ENCODE results near the gene GLP2R. TPM values are rescaled to one million over a fixed set of nuclear protein-coding genes. Genes with fewer than 3 reads are reported as not detected.

The GLP2R gene
- total and polyA plus RNA-seq, 10 of the 15 experiments (the other 5 are each of a cell fraction or from before 2014, with no cell fraction given): not detected

- TF ChIP-seq CTCF (IDR thresholded peaks at IDR 0.05 in 2 of 3, conservative IDR thresholded peaks at IDR 0.05 in 1 of 3; ENCODE audit: control insufficient read depth in 2 of 3, extremely low read depth in 1 of 3, insufficient read depth in 1 of 3, low read depth in 3 of 3, low read length in 3 of 3) (no peak), KDM1A (IDR thresholded peaks at IDR 0.05; ENCODE audit: borderline replicate concordance) (no peak), JUND (IDR thresholded peaks at IDR 0.05; ENCODE audit: low read depth, low read length) (no peak), NFIC (IDR thresholded peaks at IDR 0.05; ENCODE audit: low read depth, low read length) (no peak), IRF4 (IDR thresholded peaks at IDR 0.05; ENCODE audit: low read depth, low read length) (no peak), SP1 (IDR thresholded peaks at IDR 0.05; ENCODE audit: low read depth, low read length) (no peak)
Observed at GRCh38 chr17:9829343-9829742, 3.6 kb downstream of the GLP2R start (continued).

GRCh38 chr17:9830711-9831110 is 5.0 kb downstream of the GLP2R start:
- peaks cover 0 to 2% of the 10 kb centered on the region in 2 experiments; a peak in 1 of 4 replicates for H3K27me3 ChIP-seq (replicated peaks in 1 of 2; ENCODE audit: control insufficient read depth in 2 of 2, insufficient read depth in 2 of 2, low read length in 1 of 2)
- no peak overlapping the region for H3K27ac ChIP-seq (ENCODE audit: control insufficient read depth, insufficient read depth)
- POLR2A ChIA-PET: no interaction called here
- intact Hi-C loops (cut with micrococcal nuclease; ENCODE audit: unreplicated experiment) (no loop called here), in situ Hi-C loops (cut with MboI) (loop anchor here (10.0 kb wide), 1 partner anchor 64 kb away; no protein-coding TSS in a partner anchor)
- no peak for ATAC-seq
- DNase-seq (ENCODE audit: low read depth, low spot score): no peak
- no peak overlapping the region for H2AFZ ChIP-seq (ENCODE audit: control insufficient read depth, low read depth, low read length)
- no TSS peak for BruUV-seq (replicated peaks)
- H3K4me3 ChIP-seq: no peak overlapping the region
- no peaks in the 10 kb centered on the region for H4K20me1 ChIP-seq (ENCODE audit: control insufficient read depth, insufficient read depth)
- TF ChIP-seq YY1 (IDR thresholded peaks at IDR 0.05; ENCODE audit: low read depth, low read length): no peak
- TF ChIP-seq ATF2 (IDR thresholded peaks at IDR 0.05; ENCODE audit: low read length): no peak
- no peak for TF ChIP-seq SREBF1 (IDR thresholded peaks at IDR 0.05; ENCODE audit: low read length)
- TF ChIP-seq POLR2A (IDR thresholded peaks at IDR 0.05; ENCODE audit: low read depth, low read length): no peak
- H3K79me2 ChIP-seq (ENCODE audit: control insufficient read depth, insufficient read depth, low read length): no peaks in the 10 kb centered on the region
- H3K9ac ChIP-seq (ENCODE audit: control insufficient read depth, insufficient read depth, low read length): no peak overlapping the region
- no peak overlapping the region for H3K4me2 ChIP-seq (ENCODE audit: control insufficient read depth, insufficient read depth)
- H3K4me1 ChIP-seq (ENCODE audit: control insufficient read depth, insufficient read depth, low read length): no peaks in the 10 kb centered on the region
- no peak for FAIRE-seq
- SMC1A ChIA-PET (ENCODE audit: uncharacterized antibody, unreplicated experiment): no interaction called here
- WGBS (ENCODE audit: insufficient coverage, insufficient replicate concordance, low lambda C conversion rate, missing lambda C conversion rate): 28% methylated on average over 2 of the region's 2 CpGs
- no peaks in the 10 kb centered on the region for H3K9me3 ChIP-seq (replicated peaks; ENCODE audit: control insufficient read depth, insufficient read depth, low read length)
- CTCF ChIA-PET: interaction anchor here (0.7 kb wide), 1 partner anchor 66 kb away, joined by 3 read pairs; no protein-coding TSS in a partner anchor
- RAD21 ChIA-PET (ENCODE audit: unreplicated experiment): no interaction called here
- H3K36me3 ChIP-seq (ENCODE audit: control insufficient read depth in 2 of 2, insufficient read depth in 2 of 2, low read length in 1 of 2): no peaks in the 10 kb centered on the region
